Duodenal mucosa (tissue), 2 donors: Measurements from ENCODE around the gene YAE1.
A peak's percentile ranks its signal among the peaks of the same experiment; 100 is the strongest.

Experiments used
- H3K27ac ChIP-seq: one replicate; pipeline ENCODE4 v1.7.0; 2013; ENCODE audit warnings: low read depth, low read length
- H3K27me3 ChIP-seq, 2 donors: one replicate each; pipeline ENCODE4 v1.7.0; 2013; ENCODE audit warnings: low read length in 2 of 2, control low read depth in 1 of 2; ENCODE audit not compliant: insufficient read depth in 2 of 2, control insufficient read depth in 1 of 2
- H3K36me3 ChIP-seq, 2 donors: one replicate each; pipeline ENCODE4 v1.7.0; 2013; ENCODE audit warnings: low read length in 2 of 2, control low read depth in 1 of 2; ENCODE audit not compliant: insufficient read depth in 2 of 2, control insufficient read depth in 1 of 2
- H3K4me1 ChIP-seq, 2 donors: one replicate each; pipeline ENCODE4 v1.7.0; 2013; ENCODE audit warnings: low read length in 2 of 2, control low read depth in 1 of 2; ENCODE audit not compliant: insufficient read depth in 2 of 2, control insufficient read depth in 1 of 2
- H3K4me3 ChIP-seq, 2 donors: one replicate each; pipeline ENCODE4 v1.7.0; 2013; ENCODE audit warnings: low read length in 2 of 2, low read depth in 1 of 2
- H3K9ac ChIP-seq, 2 donors: one replicate each; pipeline ENCODE4 v1.7.0; 2013; ENCODE audit warnings: low read length in 2 of 2, low read depth in 1 of 2
- H3K9me3 ChIP-seq, 2 donors: one replicate each; pipeline ENCODE4 v1.7.0; 2013; ENCODE audit warnings: low read length in 2 of 2, control low read depth in 1 of 2; ENCODE audit not compliant: control insufficient read depth in 1 of 2

YAE1 gene

DNA sequence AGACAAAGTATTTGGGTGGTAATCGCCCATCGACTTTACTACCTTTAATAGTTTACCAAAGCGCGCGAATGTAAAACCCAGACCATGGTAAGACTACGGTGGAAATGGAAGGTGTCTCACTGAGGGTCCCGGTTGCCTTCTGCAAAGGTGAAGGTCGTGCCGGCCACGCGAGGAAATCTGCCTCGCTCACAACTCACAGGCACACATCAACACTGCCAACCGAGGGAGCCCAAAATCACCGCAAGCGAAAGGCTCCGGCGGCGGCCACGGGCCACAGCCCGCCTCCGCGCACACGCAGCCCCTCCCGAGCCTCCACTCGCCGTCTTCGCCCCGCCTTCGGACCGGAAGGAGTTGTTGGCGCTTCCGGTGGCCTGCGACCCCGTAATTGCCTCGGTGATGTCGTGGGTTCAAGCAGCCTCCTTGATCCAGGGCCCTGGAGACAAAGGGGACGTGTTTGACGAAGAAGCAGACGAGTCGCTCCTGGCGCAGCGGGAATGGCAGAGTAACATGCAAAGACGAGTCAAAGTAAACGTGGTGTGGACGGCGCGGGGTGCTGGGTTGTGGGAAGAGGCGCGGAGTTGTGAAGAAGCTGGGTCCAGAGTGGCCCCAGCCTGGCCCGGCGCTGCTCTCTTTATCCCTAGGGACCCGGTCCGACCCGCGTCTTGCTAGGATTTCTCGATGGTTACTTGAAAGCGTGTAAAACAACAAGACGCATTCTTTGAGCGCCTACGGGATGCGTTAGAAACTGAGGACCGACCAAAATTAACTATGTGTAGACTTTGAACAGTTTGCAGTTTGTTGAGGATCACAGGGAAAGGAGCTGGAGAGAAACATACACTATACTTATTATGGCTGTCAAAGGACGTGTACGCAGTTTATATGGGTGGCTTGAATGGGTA, at the start of gene YAE1:
Gene YAE1, plus strand, starts transcription at position 382 of the 899 bp plus-strand sequence. Its CDS starts 15 bp downstream, at position 397.
- H3K9me3 ChIP-seq: no peaks in the 10 kb centered on the region
- no peaks in the 10 kb centered on the region for H3K27me3 ChIP-seq
- peak within 1 kb of the TSS; percentile 81 for H3K27ac ChIP-seq
- H3K9ac ChIP-seq: peak within 1 kb of the TSS; percentile 75 to 82
- H3K36me3 ChIP-seq: peaks cover 0 to 11% of the 10 kb centered on the region in 2 donors
- peak within 1 kb of the TSS; percentile 91 to 97 for H3K4me3 ChIP-seq
- H3K4me1 ChIP-seq: peaks cover 11 to 12% of the 10 kb centered on the region in 2 donors

- Histone ChIP-seq H3K27me3 (no peaks in the 10 kb centered on the region), H3K9ac (no peak overlapping the region), H3K36me3 (no peaks in the 10 kb centered on the region), H3K4me1 (peaks cover 0 to 3% of the 10 kb centered on the region in 2 donors), H3K27ac (no peak overlapping the region), H3K9me3 (no peaks in the 10 kb centered on the region), H3K4me3 (no peak overlapping the region)
Observed at GRCh38 chr7:39516498-39516897, 49.7 kb upstream of the YAE1 start.

DNA sequence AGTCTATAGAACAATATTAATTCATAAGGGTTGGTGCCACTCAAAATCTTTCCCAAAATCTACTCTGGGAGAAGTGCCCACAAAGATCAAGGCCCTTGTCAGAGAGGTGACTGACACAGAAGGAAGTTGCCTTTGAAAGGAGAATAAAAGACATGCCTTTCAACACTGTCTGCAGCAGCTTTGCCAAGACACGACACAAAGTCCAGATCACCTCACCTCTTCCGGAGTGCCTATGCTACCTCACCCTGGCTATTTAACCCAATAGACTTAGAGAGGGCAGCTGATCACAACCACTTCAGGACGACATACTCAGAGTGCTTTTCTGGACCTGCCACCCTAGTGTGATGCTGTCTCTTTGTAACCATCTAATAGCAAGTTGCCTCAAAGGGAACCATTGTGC, 49.0 kb upstream of the YAE1 start:
- no peaks in the 10 kb centered on the region for H3K27me3 ChIP-seq
- no peak overlapping the region for H3K27ac ChIP-seq
- no peak overlapping the region for H3K4me3 ChIP-seq
- no peaks in the 10 kb centered on the region for H3K36me3 ChIP-seq
- peaks cover 0 to 3% of the 10 kb centered on the region in 2 donors for H3K4me1 ChIP-seq
- no peaks in the 10 kb centered on the region for H3K9me3 ChIP-seq
- H3K9ac ChIP-seq: no peak overlapping the region

DNA sequence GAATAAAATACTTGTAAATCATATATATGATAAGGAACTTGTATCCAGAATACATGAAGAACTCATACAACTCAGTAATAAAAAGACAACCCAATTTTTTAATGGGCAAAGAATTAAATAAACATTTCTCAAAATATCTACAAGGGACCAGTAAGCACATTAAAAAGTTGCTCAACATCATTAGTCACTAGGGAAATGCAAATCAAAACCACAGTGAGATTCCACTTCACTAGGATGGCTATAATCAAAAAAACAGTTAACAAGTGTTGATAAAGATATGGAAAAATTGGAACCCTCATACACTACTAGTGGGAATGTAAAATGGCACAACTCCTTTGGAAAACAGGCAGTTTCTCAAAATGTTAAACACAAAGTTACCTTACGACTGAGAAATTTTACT, 40.3 kb upstream of the YAE1 start:
- no peak overlapping the region for H3K4me3 ChIP-seq
- H3K27me3 ChIP-seq: no peaks in the 10 kb centered on the region
- no peaks in the 10 kb centered on the region for H3K9me3 ChIP-seq
- no peak overlapping the region for H3K9ac ChIP-seq
- H3K4me1 ChIP-seq: peaks cover 16 to 17% of the 10 kb centered on the region in 2 donors
- H3K36me3 ChIP-seq: no peaks in the 10 kb centered on the region
- no peak overlapping the region for H3K27ac ChIP-seq

GRCh38 chr7:39526666-39527065, 39.5 kb upstream of the YAE1 start:
- Histone ChIP-seq H3K27ac (no peak overlapping the region), H3K27me3 (no peaks in the 10 kb centered on the region), H3K4me1 (peaks cover 16 to 21% of the 10 kb centered on the region in 2 donors), H3K9ac (no peak overlapping the region), H3K36me3 (no peaks in the 10 kb centered on the region), H3K9me3 (no peaks in the 10 kb centered on the region), H3K4me3 (no peak overlapping the region)

GRCh38 chr7:39527296-39527695, 38.9 kb upstream of the YAE1 start:
- Histone ChIP-seq H3K27me3 (no peaks in the 10 kb centered on the region), H3K4me1 (peaks cover 18 to 21% of the 10 kb centered on the region in 2 donors), H3K9me3 (no peaks in the 10 kb centered on the region), H3K9ac (no peak overlapping the region), H3K36me3 (no peaks in the 10 kb centered on the region), H3K4me3 (no peak overlapping the region), H3K27ac (no peak overlapping the region)

DNA sequence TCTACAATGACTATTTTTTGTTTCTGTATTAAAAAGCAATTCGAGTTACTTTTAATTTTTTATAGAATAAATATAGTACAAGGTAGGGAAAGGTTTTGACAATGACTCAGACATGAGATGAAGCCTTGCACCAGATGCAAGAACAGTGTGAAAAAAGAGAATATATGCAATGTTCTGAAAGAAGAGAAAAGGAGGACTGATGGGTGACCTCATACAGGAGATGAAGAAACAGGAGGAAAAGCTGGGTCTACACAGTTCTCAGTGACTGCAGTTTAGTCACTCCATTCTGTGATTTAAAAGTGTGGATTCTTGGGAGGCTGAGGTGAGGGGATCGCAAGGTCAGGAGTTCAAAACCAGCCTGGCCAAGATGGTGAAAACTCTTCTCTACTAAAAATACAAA, 38.3 kb upstream of the YAE1 start:
- H3K9me3 ChIP-seq: no peaks in the 10 kb centered on the region
- no peaks in the 10 kb centered on the region for H3K27me3 ChIP-seq
- H3K4me1 ChIP-seq: peaks cover 21 to 25% of the 10 kb centered on the region in 2 donors
- H3K36me3 ChIP-seq: no peaks in the 10 kb centered on the region
- no peak overlapping the region for H3K27ac ChIP-seq
- no peak overlapping the region for H3K4me3 ChIP-seq
- H3K9ac ChIP-seq: no peak overlapping the region

DNA sequence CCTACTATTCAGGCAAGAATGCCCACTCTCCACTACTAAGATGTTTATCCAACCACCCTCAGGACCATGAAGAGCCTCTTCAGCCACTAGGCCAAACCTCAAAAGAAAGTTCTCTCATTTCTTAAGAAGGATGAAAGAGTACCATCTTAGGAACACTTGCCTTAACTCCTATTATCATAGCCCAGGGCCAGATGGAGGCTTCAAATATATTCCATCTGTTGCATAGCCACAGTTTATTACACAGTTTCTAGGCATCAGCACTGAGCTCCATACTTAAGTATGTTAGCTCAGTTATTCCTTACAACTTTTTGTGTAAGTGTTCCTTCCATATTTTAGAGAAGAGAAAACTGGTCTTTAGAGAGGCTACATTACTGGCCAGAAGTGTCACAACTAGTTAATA, 37.4 kb upstream of the YAE1 start:
- no peaks in the 10 kb centered on the region for H3K9me3 ChIP-seq
- no peak overlapping the region for H3K27ac ChIP-seq
- no peaks in the 10 kb centered on the region for H3K36me3 ChIP-seq
- H3K4me3 ChIP-seq: no peak overlapping the region
- H3K27me3 ChIP-seq: no peaks in the 10 kb centered on the region
- no peak overlapping the region for H3K9ac ChIP-seq
- peaks cover 26 to 29% of the 10 kb centered on the region in 2 donors for H3K4me1 ChIP-seq

DNA sequence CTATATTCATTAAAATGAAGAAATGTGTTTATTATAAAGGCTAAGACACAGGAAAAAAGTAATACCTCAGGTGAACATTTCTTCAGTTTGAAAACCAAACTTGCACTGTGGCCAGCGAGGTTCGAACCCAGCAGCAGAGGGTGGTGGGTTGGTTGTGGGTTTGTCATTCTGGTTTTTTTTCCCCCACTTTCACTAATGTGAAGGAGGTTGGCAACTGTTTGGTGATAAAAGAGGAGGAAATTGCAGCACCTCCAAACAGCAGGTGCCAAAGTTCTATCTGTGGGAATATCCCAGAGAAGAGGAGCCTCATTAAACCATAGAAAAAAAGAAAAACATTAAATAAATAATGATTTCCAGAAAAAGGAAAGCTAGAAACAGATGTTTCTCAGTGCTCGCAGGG, 36.6 kb upstream of the YAE1 start:
- Histone ChIP-seq H3K4me1 (peaks cover 32 to 34% of the 10 kb centered on the region in 2 donors), H3K9me3 (no peaks in the 10 kb centered on the region), H3K36me3 (no peaks in the 10 kb centered on the region), H3K27me3 (no peaks in the 10 kb centered on the region), H3K27ac (no peak overlapping the region), H3K9ac (no peak overlapping the region), H3K4me3 (no peak overlapping the region)

DNA sequence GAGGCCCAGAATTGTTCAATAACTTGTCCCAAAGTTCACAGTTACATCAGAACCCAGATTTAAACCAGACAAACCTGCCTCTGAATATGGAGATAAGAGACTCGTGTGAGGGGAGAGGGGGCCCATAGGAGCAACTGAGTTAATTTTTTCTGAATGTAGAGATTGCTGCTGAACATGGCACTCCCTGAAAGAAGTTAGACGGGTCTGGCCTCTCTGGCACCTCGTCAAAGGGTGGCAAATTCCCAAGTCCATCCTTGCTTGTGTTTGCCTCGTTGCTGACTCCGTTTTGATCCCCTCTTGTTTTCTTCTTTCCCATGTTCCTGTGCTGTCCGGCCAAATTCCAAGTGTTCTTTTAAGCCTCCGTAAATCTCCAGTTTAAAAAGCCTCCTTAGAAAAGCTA, 35.2 kb upstream of the YAE1 start:
- Histone ChIP-seq H3K27me3 (no peaks in the 10 kb centered on the region), H3K4me1 (peaks cover 42 to 45% of the 10 kb centered on the region in 2 donors), H3K36me3 (no peaks in the 10 kb centered on the region), H3K27ac (no peak overlapping the region), H3K9ac (no peak overlapping the region), H3K4me3 (no peak overlapping the region), H3K9me3 (no peaks in the 10 kb centered on the region)
